HG02884 (cell line): ENCODE data around the gene CEP57L1.
A peak's percentile ranks its signal among the peaks of the same experiment; 100 is the strongest.

Source experiments
- ATAC-seq: cut with Tn5 transposase; IDR thresholded peaks from one replicate; pipeline ENCODE4 v1.9.1; 2021; ENCODE audit warnings: mild to moderate bottlenecking, moderate library complexity; ENCODE audit not compliant: unreplicated experiment

Gene CEP57L1

DNA sequence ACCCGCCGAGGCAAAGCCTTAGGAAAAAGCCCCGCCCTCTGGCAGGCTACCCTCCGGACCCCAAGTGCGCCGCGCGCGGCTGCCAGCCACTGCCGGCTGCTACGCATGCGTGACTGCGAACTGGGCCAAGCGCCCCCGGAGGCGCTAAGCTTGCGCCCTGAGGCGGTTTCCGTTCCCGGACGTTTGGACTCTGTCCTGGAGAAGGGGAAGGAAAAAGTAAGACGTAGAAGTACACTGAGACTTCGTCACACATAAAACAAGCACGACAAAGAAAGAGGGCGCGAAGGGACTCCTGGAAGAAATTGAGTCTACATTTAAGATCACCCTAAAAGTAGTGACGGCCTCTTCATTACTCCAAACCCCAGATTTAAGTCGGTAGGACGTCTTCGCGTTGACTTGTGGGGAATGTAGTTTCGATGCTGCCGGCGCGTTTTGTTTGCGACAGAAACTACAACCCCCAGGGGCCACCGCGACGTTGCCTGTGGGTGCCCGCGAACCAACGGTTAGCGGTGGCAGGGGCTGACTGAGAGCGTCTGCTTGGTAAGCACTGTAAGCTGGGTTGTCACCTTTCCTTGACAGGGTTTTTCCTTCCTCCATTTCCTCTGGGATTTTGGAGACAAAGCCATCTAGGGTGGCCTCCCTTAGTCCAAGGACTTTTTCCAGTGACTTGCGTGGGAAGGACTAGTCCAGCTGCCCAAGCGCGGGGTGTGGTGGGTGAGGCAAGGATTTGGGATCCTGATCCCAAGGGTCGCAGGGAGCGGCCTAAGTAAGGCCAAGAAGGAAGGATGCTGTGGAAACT, at the start of gene CEP57L1:
Gene CEP57L1, plus strand, starts transcription at position 472 of the 799 bp plus-strand sequence. CDS start 49,715 bp downstream, outside the sequence.
- peak; percentile 68 for ATAC-seq

DNA sequence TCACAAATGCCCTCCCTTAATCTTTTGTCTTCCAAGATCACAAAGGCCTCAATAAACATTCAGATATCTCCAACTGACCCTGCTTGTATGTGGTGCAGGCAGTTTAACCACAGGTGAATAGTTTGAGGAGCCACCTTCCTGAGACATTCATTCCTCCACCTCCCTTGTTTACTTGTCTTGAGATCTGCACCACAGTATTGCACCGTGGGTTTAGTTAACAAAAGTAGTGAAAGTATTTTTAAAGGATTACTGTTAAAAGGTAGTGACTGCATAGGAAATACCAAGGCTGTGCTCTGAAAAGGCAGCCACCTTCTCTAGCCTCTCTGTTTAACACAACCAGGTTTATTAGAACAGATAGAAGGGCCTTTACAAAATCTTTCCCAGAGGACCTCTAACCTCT, 47.1 kb upstream of the CEP57L1 start:
- ATAC-seq = no peak

DNA sequence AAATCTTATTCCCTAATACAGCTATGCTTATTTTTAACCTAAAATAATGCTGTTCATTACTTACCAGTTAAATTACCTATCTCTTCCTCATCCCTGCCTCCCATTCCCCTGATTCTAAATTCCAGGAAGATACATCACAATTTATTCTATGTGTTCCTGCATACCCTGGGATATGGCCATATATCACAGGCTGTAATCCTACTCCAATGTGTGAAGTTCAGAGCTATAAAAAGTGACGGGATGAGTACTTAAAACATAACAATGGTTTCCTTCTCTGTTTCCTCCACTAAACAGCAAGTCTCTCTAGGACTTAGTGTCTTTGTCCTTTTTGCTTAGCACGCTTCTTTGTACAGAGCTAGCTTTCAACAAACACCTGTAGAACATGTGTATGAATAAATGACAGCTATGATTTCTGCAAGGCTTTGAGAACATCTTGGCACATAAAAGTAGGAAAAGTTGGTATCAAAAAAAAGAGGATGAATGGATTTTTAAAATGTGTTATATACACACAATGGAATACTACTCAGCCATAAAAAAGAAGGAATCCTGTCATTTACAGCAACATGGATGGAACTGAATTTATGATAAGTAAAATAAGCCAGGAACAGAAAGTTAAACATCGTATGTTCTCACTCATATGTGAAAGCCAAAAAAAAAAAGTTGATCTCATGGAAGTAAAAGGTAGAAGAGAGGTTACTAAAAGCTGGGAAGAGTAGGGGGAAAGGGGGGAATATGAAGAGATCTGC, 46.5 kb upstream of the CEP57L1 start:
- no peak for ATAC-seq

DNA sequence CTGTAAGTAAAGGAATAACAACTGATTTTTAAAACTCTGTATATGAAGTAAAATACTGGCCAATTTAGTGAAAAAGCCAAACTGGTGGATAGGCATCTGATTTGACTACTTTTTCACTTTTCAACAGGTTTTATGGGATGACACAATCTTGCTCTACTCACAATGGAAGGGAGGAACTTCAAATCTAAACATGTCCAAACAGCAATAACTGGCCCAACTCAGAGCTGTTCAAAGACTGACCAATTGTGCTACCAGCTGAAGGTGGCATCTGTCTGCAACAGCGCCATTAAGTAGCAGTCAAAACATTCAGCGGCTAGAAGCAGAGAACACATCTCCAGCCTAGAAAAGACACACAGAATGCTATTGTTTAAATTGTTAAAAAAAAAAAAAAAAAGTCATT, 45.3 kb upstream of the CEP57L1 start:
- ATAC-seq = no peak

DNA sequence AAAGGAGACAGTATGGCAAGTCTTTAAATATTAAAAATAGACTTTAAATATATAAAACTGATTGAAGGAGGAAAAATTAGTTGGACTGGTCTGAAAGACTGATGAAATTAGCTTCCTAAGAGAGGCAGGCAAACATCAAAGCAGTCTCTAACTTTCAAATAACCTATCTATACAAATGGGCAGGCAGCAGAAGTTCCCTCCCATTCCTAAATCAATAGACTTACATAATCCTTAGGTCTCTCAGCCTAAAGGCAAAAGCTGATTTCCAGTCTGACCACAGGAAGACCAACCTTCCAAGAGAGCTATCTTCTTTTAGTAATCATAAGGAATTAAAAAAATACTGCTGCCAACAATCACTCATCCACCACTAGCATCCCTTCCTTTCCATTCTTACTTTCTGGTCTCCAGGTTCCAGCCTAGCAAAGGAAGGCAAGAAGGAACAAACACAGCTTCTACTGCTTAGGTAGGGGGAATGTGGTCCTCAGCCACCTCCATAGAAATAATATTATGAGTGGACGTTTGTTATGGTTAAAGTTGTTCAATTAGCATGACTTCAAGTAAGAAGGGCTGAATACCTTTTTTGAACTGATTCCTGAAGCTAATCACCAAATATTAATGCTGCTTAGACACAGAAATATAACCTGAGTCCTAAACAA, 44.7 kb upstream of the CEP57L1 start:
- no peak for ATAC-seq

DNA sequence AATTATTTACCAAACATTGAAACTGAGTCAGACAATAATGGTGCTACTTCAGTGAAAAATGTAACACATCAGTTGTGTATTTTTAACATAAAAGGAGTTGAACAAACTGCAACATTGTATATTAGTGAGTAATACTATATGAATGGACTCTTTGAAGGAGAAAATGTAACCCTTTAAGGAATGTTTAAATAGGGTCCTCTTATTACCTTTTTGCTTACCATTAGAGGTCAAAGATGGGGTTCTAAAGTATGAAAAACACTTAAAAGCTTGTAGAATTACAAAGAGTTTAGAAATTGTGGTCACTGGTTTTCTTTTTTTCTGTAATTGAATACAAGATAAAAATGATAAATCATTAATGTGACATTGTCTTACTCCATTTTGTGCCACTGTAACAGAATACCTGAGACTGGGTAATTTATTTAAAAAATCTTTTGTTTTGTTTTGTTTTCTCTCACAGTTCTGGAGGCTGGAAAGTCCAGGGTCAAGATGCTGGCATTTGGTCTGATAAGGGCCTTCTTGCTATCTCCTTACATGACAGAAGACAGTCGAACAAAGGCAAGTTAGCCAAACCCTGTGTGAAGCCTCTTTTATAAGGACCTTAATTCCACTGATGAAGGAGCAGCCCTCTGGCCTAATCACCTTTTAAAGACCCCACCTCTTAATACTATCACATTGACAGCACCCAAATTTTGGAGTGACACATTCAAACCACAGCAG, 43.8 kb upstream of the CEP57L1 start:
- ATAC-seq = no peak

DNA sequence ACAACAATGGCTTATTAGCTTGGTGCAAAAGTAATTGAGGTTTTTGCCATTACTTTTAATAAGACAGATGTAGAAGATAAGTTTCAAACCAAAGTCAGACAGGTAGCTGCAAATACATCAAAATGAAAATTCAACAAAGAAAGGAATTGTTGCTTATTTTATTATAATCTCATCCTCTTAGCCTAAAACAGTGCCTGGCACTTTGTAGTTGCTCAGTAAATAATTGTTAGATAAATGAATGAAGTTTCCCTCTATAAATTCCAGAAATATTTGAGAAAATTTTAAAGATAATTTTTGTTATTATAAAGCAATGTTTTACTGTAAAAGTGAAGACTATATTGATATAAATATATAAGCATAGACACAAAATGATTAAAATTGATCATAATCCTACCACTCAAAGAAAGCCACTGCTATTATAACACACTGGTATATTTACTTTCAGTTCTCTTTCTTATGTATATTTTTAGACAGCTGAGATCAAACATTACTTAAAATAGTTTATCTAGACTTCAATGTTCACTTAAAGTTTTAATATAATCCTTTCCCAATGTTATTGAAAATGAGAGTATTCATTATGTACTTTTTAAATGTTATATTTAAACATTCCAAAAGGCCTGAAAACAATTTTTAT, 43.2 kb upstream of the CEP57L1 start:
- ATAC-seq = no peak

DNA sequence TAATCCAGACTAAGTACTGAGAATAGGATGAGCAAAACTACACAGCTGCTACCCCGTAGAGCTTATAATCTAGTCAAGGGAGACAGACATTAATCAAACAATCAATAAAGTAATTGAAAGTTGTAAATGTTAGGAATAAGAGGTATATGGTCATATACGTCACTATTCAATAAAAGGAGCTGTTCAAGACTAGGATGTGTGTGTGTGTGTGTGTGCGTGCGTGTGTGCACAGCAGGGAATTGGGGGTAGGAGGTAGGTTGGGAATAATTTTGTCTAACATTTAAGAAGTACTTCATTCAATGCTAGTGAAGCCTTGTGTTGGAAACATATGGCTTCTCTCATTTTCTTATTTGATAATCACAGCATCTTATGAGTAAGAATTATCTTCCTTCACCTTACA, 42.5 kb upstream of the CEP57L1 start:
- no peak for ATAC-seq

DNA sequence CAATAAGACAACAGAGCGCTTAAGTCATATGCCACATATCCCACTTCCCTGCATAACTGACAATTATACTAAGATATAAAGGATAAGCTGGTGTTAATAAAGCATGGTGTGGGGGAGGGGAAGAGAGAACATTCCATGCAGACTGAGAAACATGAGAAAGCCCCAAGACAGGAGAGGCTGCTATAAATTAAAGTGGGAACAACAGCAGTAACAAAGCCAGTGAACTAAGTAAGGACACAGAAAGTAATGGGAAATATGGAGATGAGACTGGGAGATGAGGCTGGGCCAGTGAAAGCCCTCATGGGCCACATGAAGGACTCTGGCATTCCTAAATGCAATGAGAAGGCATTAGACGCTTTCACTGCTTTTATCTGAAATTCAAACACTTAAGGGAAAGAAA, 42.0 kb upstream of the CEP57L1 start:
- no peak for ATAC-seq

DNA sequence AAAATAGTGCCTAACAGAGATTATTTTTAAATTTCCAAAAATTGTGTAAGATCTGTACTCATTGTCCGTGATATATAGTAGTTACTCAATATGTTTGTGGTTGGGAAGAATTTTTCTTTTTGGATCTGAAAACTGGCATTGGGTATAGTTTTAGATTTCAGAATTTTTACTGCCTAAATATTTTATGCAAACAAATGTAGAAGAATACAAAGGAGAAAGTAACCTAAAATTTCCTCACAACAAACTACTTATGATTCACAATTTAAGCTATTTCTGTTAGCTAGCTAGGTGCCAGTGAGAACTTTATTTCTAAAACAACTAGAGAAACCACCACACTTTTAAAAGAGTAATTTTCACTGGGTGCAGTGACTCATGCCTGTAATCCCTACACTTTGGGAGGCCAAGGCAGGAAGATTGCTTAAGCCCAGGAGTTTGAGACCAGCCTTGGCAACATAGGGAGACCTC, 39.5 kb upstream of the CEP57L1 start:
- no peak for ATAC-seq

DNA sequence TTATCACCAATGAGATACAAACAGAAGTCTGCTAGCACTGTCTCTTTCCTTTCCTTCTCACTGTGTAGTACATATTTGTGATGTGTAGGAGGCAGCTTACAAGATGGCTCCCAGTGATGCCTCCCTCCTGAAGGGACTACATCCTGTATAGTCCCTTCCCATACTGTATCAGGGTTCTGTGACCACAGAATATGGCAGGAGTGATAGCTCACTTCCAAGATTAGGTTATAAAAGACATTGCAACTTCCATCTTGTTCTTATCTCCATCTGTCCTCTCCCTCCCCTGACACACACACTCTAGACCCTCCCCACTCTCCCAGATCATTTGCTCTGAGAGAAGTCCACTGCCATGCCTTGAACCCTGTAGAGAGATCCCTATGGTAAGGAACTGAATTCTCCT, 38.6 kb upstream of the CEP57L1 start:
- no peak for ATAC-seq

DNA sequence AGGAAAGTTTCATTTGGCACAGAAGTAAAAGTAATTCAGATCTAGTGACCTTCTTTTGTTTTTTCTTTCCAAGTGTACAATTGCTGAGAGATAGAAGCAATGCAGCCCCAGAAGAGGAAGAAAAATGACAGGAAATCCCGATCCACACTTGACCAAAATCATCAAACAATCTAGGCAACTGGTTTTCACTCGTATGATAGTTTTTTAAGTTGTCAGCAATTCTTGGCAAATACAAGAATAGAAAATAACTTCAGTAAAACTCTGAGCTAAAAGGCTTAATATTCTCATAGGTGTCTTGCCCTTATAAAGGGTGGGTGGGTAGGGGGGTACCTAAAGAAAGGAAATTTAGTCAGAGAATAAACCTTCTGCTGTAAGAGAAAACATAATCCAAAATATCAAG, 36.7 kb upstream of the CEP57L1 start:
- ATAC-seq = no peak

DNA sequence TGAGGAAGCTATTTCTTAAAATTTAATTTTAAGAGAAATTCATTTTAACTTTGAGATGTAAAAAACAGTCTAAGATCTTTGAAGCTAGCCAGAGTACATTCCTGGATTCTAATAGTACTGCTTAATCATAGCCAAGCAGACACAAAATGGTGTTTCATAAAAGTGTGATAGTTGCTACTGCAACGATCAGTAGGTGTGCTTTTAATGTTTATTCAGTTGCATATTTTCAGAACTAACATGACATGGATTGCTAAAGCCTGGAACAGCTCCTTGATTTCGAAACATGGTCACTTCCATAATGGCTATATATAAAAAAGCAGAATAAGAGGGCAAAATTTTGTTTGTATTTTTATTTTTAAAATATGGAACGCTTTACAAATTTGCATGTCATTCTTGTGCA, 36.2 kb upstream of the CEP57L1 start:
- ATAC-seq = no peak

DNA sequence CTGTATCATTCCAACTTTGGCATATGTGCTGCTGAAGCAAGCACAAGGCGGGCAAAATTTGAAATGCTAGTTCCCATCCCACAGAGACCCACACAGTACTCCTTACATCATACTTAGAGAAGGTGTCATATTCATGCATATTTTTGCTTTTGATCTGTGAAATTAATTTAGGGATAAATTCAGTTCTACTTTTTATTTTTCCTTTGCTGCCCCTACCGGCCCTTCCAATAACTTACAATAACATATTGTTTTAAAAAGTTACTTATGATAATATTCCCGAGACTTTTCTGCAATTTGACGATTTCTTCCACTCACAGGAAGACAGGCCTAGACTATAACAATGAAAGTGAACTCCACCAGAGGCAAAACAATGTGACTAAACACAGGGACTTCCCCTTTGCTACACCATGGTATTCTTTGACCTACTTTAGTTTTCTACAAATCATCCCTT, 35.7 kb upstream of the CEP57L1 start:
- no peak for ATAC-seq

DNA sequence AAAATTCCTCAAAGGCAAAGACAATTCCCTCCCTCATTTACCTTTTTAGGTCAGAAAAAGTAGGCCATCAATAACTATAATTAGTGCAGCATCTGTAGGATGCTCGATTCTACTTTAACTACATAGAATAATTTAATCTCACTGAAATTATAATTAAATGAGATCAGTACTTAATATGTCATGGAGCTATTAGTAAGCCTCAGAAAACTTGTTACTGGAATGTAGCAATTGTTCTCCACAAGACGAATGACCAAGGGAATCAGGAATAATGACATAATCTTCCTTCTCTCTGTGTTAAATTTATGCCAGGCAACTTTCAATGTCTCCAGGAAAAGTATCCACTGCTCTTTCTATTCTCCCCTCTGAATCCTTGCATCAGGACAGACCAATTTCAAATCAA, 34.7 kb upstream of the CEP57L1 start:
- no peak for ATAC-seq

DNA sequence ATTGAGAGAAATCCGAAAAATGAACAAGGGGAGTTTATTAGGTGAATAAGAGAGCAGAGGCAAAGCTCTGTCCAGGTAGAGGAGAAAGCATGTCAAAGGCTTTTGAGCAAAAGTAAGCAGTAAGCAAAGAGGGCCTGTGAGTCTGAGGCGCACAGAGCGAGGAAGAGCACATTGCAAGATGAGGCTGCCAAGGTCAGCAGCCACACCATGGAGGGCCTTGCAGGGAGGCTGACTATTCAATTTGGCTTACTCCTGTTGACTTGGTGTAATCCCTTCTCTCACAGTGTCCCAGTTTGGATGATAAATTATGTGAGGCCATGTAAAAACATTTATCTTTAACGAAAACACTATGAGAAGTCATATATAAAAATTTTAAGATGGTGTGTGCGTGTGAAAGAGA, 33.1 kb upstream of the CEP57L1 start:
- no peak for ATAC-seq

DNA sequence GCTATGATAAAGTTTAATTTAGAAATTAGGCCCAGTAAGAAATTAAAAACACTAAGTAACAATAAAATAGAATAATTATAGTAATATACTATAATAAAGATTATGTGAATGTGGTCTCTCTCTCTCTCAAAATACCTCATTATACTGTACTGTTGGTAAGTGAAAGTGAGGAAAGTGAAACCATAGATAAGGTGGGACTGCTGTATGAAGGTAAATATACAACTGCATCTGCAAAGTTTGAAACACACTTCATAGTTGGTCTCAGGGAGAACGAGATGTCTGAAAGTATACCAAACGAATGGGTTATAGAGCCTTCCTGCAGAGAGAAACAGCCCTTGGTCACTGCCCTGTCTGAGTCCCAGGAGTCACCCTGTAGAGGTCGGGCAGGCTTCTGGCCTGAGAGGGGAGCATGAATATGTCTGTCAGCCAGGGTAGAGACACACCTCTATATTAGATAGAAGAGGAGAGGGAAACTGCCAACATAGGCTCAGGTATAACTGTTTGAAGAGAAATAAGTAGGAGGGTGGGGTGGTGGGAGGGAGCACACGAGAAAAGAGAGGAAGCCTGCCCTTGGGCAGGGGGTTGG, 32.4 kb upstream of the CEP57L1 start:
- ATAC-seq = no peak

DNA sequence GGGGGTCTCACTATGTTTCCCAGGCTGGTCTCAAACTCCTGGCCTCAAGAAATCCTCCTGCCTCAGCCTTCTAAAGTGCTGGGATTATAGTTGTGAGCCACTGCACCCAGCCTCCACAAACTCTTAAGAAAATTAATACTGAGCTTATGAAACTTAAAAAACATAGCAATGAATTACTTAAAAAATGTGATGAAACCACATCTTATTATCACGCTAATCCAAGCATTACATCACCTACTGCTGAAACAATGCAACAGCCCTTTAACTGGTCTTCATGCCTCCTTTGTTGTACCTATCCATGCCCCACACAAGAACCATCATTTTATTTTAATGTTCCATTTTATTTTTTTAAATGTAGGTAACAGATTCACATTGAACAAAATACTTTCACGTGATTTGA, 25.6 kb upstream of the CEP57L1 start:
- no peak for ATAC-seq

DNA sequence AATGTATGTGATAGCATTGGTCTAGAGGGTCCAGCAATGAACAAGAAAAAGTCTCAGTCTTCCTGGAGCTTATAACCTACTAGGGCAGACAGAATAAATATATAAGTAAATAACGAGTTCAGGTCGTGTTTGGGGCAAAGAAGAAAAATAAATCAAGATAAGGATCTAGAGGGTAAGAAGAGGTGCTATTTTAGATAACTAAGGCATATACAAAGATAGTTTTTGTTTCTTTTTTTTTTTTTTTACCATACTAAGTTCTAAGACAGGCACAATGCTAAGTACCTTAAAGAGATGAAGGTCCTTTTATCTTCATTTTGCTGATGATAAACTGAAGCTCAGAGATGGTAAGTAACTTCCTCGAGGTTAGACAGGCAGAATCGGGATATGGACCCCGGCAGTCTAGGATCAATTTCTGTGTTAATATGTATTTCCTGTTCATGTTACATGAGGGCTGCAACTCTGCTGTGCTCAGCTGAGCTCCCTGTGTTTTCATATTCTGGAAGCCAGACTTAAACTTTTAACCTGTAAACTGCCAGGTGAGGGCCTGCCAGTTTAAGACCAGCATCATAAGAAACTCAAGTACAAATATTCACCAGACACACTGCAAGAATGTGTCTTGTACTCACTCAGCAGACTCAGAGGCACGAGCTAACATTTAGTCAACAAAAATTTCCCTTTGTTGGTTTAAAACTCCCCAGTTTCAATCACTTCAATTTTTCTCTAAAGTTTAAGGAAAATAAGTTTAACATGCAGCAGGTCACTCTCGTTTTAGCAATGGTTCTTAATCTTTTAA, 24.0 kb upstream of the CEP57L1 start:
- no peak for ATAC-seq
